HEK293 (cell line): Measurements from ENCODE around the gene MYO7B.

Experiments
- CTCF ChIA-PET: fragments of 350-600 bp; formaldehyde crosslinking; extraction: SDS; loops from one replicate; lab custom pipeline; 2021; ENCODE audit warnings: antibody characterized with exemption; lab: Yijun Ruan, JAX
- POLR2A ChIA-PET: fragments of 300-600 bp; formaldehyde crosslinking; extraction: SDS; loops from one replicate; lab custom pipeline; 2020; ENCODE audit warnings: antibody characterized with exemption, inconsistent platforms; lab: Yijun Ruan, JAX
- H3K27ac ChIP-seq: fragments of 200-500 bp; sonication (Bioruptor generic); 2 replicates; pipeline ENCODE4 v1.5.1; 2014; ENCODE audit warnings: low read depth, low read length, control low read depth, inconsistent platforms; ENCODE audit errors: extremely low read depth
- H3K36me3 ChIP-seq, 2 experiments: fragments of 200-500 bp in 1 of 2; sonication (Bioruptor generic) in 1 of 2; 1 replicate in 1 of 2; 2 replicates in 1 of 2; pipeline ENCODE4 v1.5.1; 2014 to 2017; ENCODE audit warnings: inconsistent platforms in 2 of 2, low read length in 2 of 2; ENCODE audit not compliant: control insufficient read depth in 2 of 2, insufficient read depth in 1 of 2
- H3K4me1 ChIP-seq: fragments of 200-500 bp; sonication (Bioruptor generic); 2 replicates; pipeline ENCODE4 v1.5.1; 2014; ENCODE audit warnings: mild to moderate bottlenecking, low read length, inconsistent platforms; ENCODE audit not compliant: control insufficient read depth, insufficient read depth
- H3K4me3 ChIP-seq: 2 replicates; pipeline ENCODE4 v1.5.1; 2011; ENCODE audit warnings: low read depth, mild to moderate bottlenecking, control low read depth, low read length, moderate library complexity
- H3K9me3 ChIP-seq: fragments of 200-500 bp; sonication (Bioruptor generic); 2 replicates; pipeline ENCODE4 v1.5.1; 2014; ENCODE audit warnings: low read depth, low read length, inconsistent platforms; ENCODE audit not compliant: control insufficient read depth, insufficient read depth
- SETDB1 ChIP-seq: IDR thresholded peaks from one replicate; pipeline ENCODE4 v1.6.1; 2017; ENCODE audit warnings: mild to moderate bottlenecking, low read length, moderate library complexity, mixed read lengths; ENCODE audit not compliant: insufficient read length
- SP2 ChIP-seq: fragments of 450-650 bp; formaldehyde crosslinking; IDR thresholded peaks from 2 replicates; pipeline ENCODE4 v1.5.1; 2016; ENCODE audit warnings: missing biosample characterization, missing genetic modification characterization
- TRIM28 ChIP-seq: IDR thresholded peaks from 2 replicates; pipeline ENCODE4 v1.6.1; 2011; ENCODE audit warnings: low read length, control low read depth, borderline replicate concordance
- ZBTB6 ChIP-seq: fragments of 450-650 bp; formaldehyde crosslinking; IDR thresholded peaks from 2 replicates; pipeline ENCODE4 v1.5.1; 2017; ENCODE audit warnings: missing biosample characterization, missing genetic modification characterization
- ZIC2 ChIP-seq: fragments of 450-650 bp; formaldehyde crosslinking; IDR thresholded peaks from 2 replicates; pipeline ENCODE4 v1.5.1; 2016; ENCODE audit warnings: missing biosample characterization, missing genetic modification characterization
- ZNF138 ChIP-seq: fragments of 450-650 bp; formaldehyde crosslinking; IDR thresholded peaks from 2 replicates; pipeline ENCODE4 v1.5.1; 2016; ENCODE audit warnings: missing biosample characterization, missing genetic modification characterization, borderline replicate concordance
- ZNF223 ChIP-seq: fragments of 450-650 bp; formaldehyde crosslinking; IDR thresholded peaks from 2 replicates; pipeline ENCODE4 v1.5.1; 2016; ENCODE audit warnings: missing biosample characterization, missing genetic modification characterization
- ZNF274 ChIP-seq, 2 experiments: fragments of 200-500 bp in 1 of 2; fragments of 450-650 bp in 1 of 2; sonication (Bioruptor generic) in 1 of 2; formaldehyde crosslinking in 1 of 2; IDR thresholded peaks; 2 replicates each; pipeline versions ENCODE4 v1.5.1 to v1.6.1; 2014 to 2016; ENCODE audit warnings: borderline replicate concordance in 1 of 2, inconsistent platforms in 1 of 2, low read length in 1 of 2, missing biosample characterization in 1 of 2, missing genetic modification characterization in 1 of 2
- ZNF324 ChIP-seq: fragments of 450-650 bp; formaldehyde crosslinking; IDR thresholded peaks from 2 replicates; pipeline ENCODE4 v1.5.1; 2016; ENCODE audit warnings: missing biosample characterization, missing genetic modification characterization
- ZNF549 ChIP-seq: fragments of 450-650 bp; IDR thresholded peaks from 2 replicates; pipeline ENCODE4 v1.5.1; 2018; ENCODE audit warnings: missing biosample characterization, missing genetic modification characterization, mild to moderate bottlenecking, inconsistent platforms, moderate library complexity
- ZNF843 ChIP-seq: fragments of 450-650 bp; formaldehyde crosslinking; IDR thresholded peaks from 2 replicates; pipeline ENCODE4 v1.5.1; 2016; ENCODE audit warnings: missing biosample characterization, missing genetic modification characterization
- ZSCAN5A ChIP-seq: fragments of 450-650 bp; formaldehyde crosslinking; IDR thresholded peaks from 2 replicates; pipeline ENCODE4 v1.5.1; 2016; ENCODE audit warnings: missing biosample characterization, missing genetic modification characterization
- TF ChIP-seq, protein P1 (sequence below): fragments of 450-650 bp; formaldehyde crosslinking; IDR thresholded peaks from 2 replicates; pipeline ENCODE4 v1.5.1; 2016; ENCODE audit warnings: missing biosample characterization, missing genetic modification characterization
- TF ChIP-seq, protein P2 (sequence below): fragments of 450-650 bp; formaldehyde crosslinking; IDR thresholded peaks from 2 replicates; pipeline ENCODE4 v1.5.1; 2016; ENCODE audit warnings: missing biosample characterization, missing genetic modification characterization

Gene MYO7B

GRCh38 chr2:127589841-127590240 lies 54.4 kb downstream of the MYO7B start:
- no peak overlapping the region for H3K4me3 ChIP-seq
- CTCF ChIA-PET, result interaction anchor here (0.8 to 2.6 kb wide), 2 partner anchors 15 to 60 kb away, joined by 3 to 19 read pairs; no protein-coding TSS in a partner anchor
- no peak for TF ChIP-seq ZNF549 (tag by site-specific recombination)
- TF ChIP-seq SP2 (tag by site-specific recombination), result no peak
- TF ChIP-seq ZNF843 (tag by site-specific recombination), result no peak
- no peak for TF ChIP-seq ZNF138 (tag by site-specific recombination)
- TF ChIP-seq, protein P1, sequence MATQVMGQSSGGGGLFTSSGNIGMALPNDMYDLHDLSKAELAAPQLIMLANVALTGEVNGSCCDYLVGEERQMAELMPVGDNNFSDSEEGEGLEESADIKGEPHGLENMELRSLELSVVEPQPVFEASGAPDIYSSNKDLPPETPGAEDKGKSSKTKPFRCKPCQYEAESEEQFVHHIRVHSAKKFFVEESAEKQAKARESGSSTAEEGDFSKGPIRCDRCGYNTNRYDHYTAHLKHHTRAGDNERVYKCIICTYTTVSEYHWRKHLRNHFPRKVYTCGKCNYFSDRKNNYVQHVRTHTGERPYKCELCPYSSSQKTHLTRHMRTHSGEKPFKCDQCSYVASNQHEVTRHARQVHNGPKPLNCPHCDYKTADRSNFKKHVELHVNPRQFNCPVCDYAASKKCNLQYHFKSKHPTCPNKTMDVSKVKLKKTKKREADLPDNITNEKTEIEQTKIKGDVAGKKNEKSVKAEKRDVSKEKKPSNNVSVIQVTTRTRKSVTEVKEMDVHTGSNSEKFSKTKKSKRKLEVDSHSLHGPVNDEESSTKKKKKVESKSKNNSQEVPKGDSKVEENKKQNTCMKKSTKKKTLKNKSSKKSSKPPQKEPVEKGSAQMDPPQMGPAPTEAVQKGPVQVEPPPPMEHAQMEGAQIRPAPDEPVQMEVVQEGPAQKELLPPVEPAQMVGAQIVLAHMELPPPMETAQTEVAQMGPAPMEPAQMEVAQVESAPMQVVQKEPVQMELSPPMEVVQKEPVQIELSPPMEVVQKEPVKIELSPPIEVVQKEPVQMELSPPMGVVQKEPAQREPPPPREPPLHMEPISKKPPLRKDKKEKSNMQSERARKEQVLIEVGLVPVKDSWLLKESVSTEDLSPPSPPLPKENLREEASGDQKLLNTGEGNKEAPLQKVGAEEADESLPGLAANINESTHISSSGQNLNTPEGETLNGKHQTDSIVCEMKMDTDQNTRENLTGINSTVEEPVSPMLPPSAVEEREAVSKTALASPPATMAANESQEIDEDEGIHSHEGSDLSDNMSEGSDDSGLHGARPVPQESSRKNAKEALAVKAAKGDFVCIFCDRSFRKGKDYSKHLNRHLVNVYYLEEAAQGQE, result no peak
- TF ChIP-seq TRIM28, result no peak
- no peak for TF ChIP-seq ZBTB6 (tag by site-specific recombination)
- no peak for TF ChIP-seq ZNF274 (IDR thresholded peaks at IDR 0.05; ENCODE audit: low read length)
- no peak for TF ChIP-seq ZNF274 (tag by site-specific recombination; IDR thresholded peaks at IDR 0.05; ENCODE audit: borderline replicate concordance)
- TF ChIP-seq, all 188 proteins: peak for 0

GRCh38 chr2:127590386-127591190 lies 55.1 kb downstream of the MYO7B start:
- ChIA-PET CTCF (interaction anchor here (0.5 to 4.4 kb wide), 38 partner anchors 8 to 269 kb away, joined by 3 to 54 read pairs (median 5); partner anchors contain the start of genes GPR17, LIMS2 and POLR2D), POLR2A (interaction anchor here (0.8 kb wide), 1 partner anchor 64 kb away, joined by 4 read pairs; no protein-coding TSS in a partner anchor)
- TF ChIP-seq ZIC2 (tag by site-specific recombination), result no peak
- no peak for TF ChIP-seq ZNF324 (tag by site-specific recombination)
- no peak for TF ChIP-seq ZSCAN5A (tag by site-specific recombination)
- TF ChIP-seq, protein P2, sequence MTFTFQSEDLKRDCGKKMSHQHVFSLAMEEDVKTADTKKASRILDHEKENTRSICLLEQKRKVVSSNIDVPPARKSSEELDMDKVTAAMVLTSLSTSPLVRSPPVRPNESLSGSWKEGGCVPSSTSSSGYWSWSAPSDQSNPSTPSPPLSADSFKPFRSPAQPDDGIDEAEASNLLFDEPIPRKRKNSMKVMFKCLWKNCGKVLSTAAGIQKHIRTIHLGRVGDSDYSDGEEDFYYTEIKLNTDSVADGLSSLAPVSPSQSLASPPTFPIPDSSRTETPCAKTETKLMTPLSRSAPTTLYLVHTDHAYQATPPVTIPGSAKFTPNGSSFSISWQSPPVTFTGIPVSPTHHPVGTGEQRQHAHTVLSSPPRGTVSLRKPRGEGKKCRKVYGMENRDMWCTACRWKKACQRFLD (tag by site-specific recombination), result no peak
- TF ChIP-seq ZNF223, result no peak
- no peak for TF ChIP-seq SETDB1
- TF ChIP-seq, all 188 proteins: peak for 0
- Histone ChIP-seq H3K9me3 (no peaks in the 10 kb centered on the region), H3K4me3 (no peak overlapping the region), H3K36me3 (no peaks in the 10 kb centered on the region), H3K27ac (no peak overlapping the region), H3K4me1 (no peaks in the 10 kb centered on the region)

More at GRCh38 chr2:127589841-127590240, 54.4 kb downstream of the MYO7B start:
- Histone ChIP-seq H3K36me3 (no peaks in the 10 kb centered on the region), H3K4me1 (no peaks in the 10 kb centered on the region), H3K9me3 (no peaks in the 10 kb centered on the region), H3K27ac (no peak overlapping the region)
- POLR2A ChIA-PET, result no interaction called here
